Liver (tissue), 9 donors: Measurements from ENCODE around the gene DDN. TPM values are rescaled to one million over a fixed set of nuclear protein-coding genes. Genes with fewer than 3 reads are reported as not detected.
A peak's percentile ranks its signal among the peaks of the same experiment; 100 is the strongest.

Experiments
- DNase-seq: peaks from one replicate; pipeline ENCODE4 v3.0.0-alpha.2; 2017; ENCODE audit warnings: low spot score
- H3K27ac ChIP-seq, 2 donors: one replicate each; pipeline ENCODE4 v1.7.0; 2013; ENCODE audit warnings: inconsistent platforms in 2 of 2, low read length in 2 of 2, control low read depth in 1 of 2, low read depth in 1 of 2, mild to moderate bottlenecking in 1 of 2
- H3K27me3 ChIP-seq, 4 donors: one replicate each; pipeline versions ENCODE4 v1.6.1 to v1.7.0; 2013; ENCODE audit warnings: low read length in 3 of 4, inconsistent platforms in 1 of 4, mild to moderate bottlenecking in 1 of 4, moderate library complexity in 1 of 4; ENCODE audit not compliant: control insufficient read depth in 4 of 4, insufficient read depth in 4 of 4
- H3K36me3 ChIP-seq, 4 donors: one replicate each; pipeline versions ENCODE4 v1.6.1 to v1.7.0; 2013; ENCODE audit warnings: low read length in 3 of 4, mild to moderate bottlenecking in 3 of 4, low read depth in 1 of 4, moderate library complexity in 1 of 4; ENCODE audit not compliant: control insufficient read depth in 4 of 4, insufficient read depth in 3 of 4
- H3K4me1 ChIP-seq, 4 donors: one replicate each; pipeline versions ENCODE4 v1.6.1 to v1.7.0; 2013; ENCODE audit warnings: low read length in 3 of 4, mild to moderate bottlenecking in 3 of 4, moderate library complexity in 1 of 4; ENCODE audit not compliant: control insufficient read depth in 4 of 4, insufficient read depth in 4 of 4
- H3K4me3 ChIP-seq, 3 donors: one replicate each; pipeline versions ENCODE4 v1.6.1 to v1.7.0; 2013; ENCODE audit warnings: low read length in 3 of 3, control low read depth in 1 of 3, low read depth in 1 of 3, mild to moderate bottlenecking in 1 of 3
- H3K9ac ChIP-seq, 2 donors: one replicate each; pipeline ENCODE4 v1.7.0; 2013; ENCODE audit warnings: low read length in 2 of 2, mild to moderate bottlenecking in 2 of 2, moderate library complexity in 2 of 2, control low read depth in 1 of 2, low read depth in 1 of 2
- H3K9me3 ChIP-seq, 4 donors: one replicate each; pipeline versions ENCODE4 v1.6.1 to v1.7.0; 2013; ENCODE audit warnings: low read length in 3 of 4; ENCODE audit not compliant: control insufficient read depth in 4 of 4
- ATF3 ChIP-seq: IDR thresholded peaks from 2 replicates; pipeline ENCODE4 v1.6.1; 2016; ENCODE audit warnings: antibody characterized with exemption
- EGR1 ChIP-seq, 2 donors: IDR thresholded peaks; 2 replicates each; pipeline ENCODE4 v1.6.1; 2016 to 2018; ENCODE audit warnings: antibody characterized with exemption in 2 of 2, low read depth in 2 of 2
- FOXA1 ChIP-seq: IDR thresholded peaks from 2 replicates; pipeline ENCODE4 v1.6.1; 2016; ENCODE audit warnings: antibody characterized with exemption
- FOXA2 ChIP-seq: IDR thresholded peaks from 2 replicates; pipeline ENCODE4 v1.6.1; 2016; ENCODE audit warnings: antibody characterized with exemption
- GABPA ChIP-seq, 2 donors: IDR thresholded peaks in 1 of 2; conservative IDR thresholded peaks in 1 of 2; 2 replicates each; pipeline ENCODE4 v1.6.1; 2016; ENCODE audit warnings: antibody characterized with exemption in 2 of 2, mild to moderate bottlenecking in 1 of 2, moderate library complexity in 1 of 2
- HNF4A ChIP-seq, 2 donors: conservative IDR thresholded peaks; 2 replicates each; pipeline ENCODE4 v1.6.1; 2016; ENCODE audit warnings: antibody characterized with exemption in 2 of 2, mild to moderate bottlenecking in 2 of 2
- JUND ChIP-seq, 2 donors: IDR thresholded peaks; 2 replicates each; pipeline ENCODE4 v1.6.1; 2016; ENCODE audit warnings: antibody characterized with exemption in 2 of 2
- NR2F2 ChIP-seq: IDR thresholded peaks from 2 replicates; pipeline ENCODE4 v1.6.1; 2016; ENCODE audit warnings: antibody characterized with exemption
- RAD21 ChIP-seq, 2 donors: IDR thresholded peaks; 2 replicates each; pipeline ENCODE4 v1.6.1; 2016; ENCODE audit warnings: antibody characterized with exemption in 2 of 2, mild to moderate bottlenecking in 2 of 2
- REST ChIP-seq: IDR thresholded peaks from 2 replicates; pipeline ENCODE4 v1.6.1; 2016; ENCODE audit warnings: antibody characterized with exemption, mild to moderate bottlenecking
- RXRA ChIP-seq, 2 donors: IDR thresholded peaks; 2 replicates each; pipeline ENCODE4 v1.6.1; 2017 to 2018; ENCODE audit warnings: antibody characterized with exemption in 2 of 2, mild to moderate bottlenecking in 1 of 2
- SP1 ChIP-seq: IDR thresholded peaks from 2 replicates; pipeline ENCODE4 v1.6.1; 2018; ENCODE audit warnings: antibody characterized with exemption, mild to moderate bottlenecking
- TAF1 ChIP-seq: conservative IDR thresholded peaks from 2 replicates; pipeline ENCODE4 v1.6.1; 2016; ENCODE audit warnings: antibody characterized with exemption, mild to moderate bottlenecking
- YY1 ChIP-seq: IDR thresholded peaks from 2 replicates; pipeline ENCODE4 v1.6.1; 2016; ENCODE audit warnings: antibody characterized with exemption, mild to moderate bottlenecking
- ZBTB33 ChIP-seq: IDR thresholded peaks from 2 replicates; pipeline ENCODE4 v1.6.1; 2016; ENCODE audit warnings: antibody characterized with exemption
- WGBS: extraction: QIAGEN DNeasy Blood & Tissue Kit; methylation state at CpG from one replicate; pipeline ENCODE4 v1.1.7; 2013; 5-methylcytosine and 5-hydroxymethylcytosine counted together
- polyA plus RNA-seq, 2 donors: library from polyadenylated mRNA; stranded (reverse) in 1 of 2; unstranded in 1 of 2; fragments of 200-250 nt in 1 of 2; fragments of >200 nt in 1 of 2; fragmentation: Nextera tagmentation in 1 of 2; extraction: Ambion mirVana in 1 of 2; gene quantifications; one replicate each; pipeline versions ENCODE4 v1.2.1 to v1.2.3, GENCODE V29; 2013 to 2015
- total RNA-seq, 2 donors: library from RNA; depleted of rRNA; stranded (reverse); fragments of >200 nt; gene quantifications; one replicate each; pipeline ENCODE4 v1.2.3, GENCODE V29; 2014
- TF ChIP-seq, protein P1 (sequence below): IDR thresholded peaks from 2 replicates; pipeline ENCODE4 v1.6.1; 2016; ENCODE audit warnings: antibody characterized with exemption
- donor health status: healthy.
- donor health status: healthy.
- donor health status: healthy.
- donor health status: healthy.
- donor health status: healthy.

Gene DDN
- total and polyA plus RNA-seq, 4 donors, result 0.09 TPM; not detected in 3

GRCh38 chr12:48978291-48978740 is 20.9 kb downstream of the DDN start, which contains the start of gene WNT1:
Gene WNT1, plus strand, starts transcription at chr12:48978322. Its CDS starts 329 bp downstream, at chr12:48978651.
- 5% methylated on average over 45 of the region's 45 CpGs for WGBS
- Histone ChIP-seq H3K4me3 (peak within 1 kb of the TSS in 1 of 3 donors; percentile 10), H3K36me3 (no peaks in the 10 kb centered on the region), H3K27me3 (peaks cover 6 to 17% (median 13%) of the 10 kb centered on the region in 4 donors), H3K27ac (no peak within 1 kb of the TSS), H3K9ac (no peak within 1 kb of the TSS), H3K9me3 (no peaks in the 10 kb centered on the region), H3K4me1 (peaks cover 27 to 34% (median 30%) of the 10 kb centered on the region in 4 donors)
- TF ChIP-seq YY1 (no peak), GABPA (IDR thresholded peaks at IDR 0.05 in 1 of 2, conservative IDR thresholded peaks at IDR 0.05 in 1 of 2) (no peak), RXRA (IDR thresholded peaks at IDR 0.05) (no peak), EGR1 (IDR thresholded peaks at IDR 0.05; ENCODE audit: low read depth in 2 of 2) (no peak), FOXA1 (no peak), ATF3 (no peak), SP1 (no peak), ZBTB33 (no peak), NR2F2 (no peak), HNF4A (conservative IDR thresholded peaks at IDR 0.05) (no peak), JUND (IDR thresholded peaks at IDR 0.05) (no peak), REST (no peak), TAF1 (no peak), FOXA2 (no peak), RAD21 (IDR thresholded peaks at IDR 0.05) (no peak)
- TF ChIP-seq, protein P1, sequence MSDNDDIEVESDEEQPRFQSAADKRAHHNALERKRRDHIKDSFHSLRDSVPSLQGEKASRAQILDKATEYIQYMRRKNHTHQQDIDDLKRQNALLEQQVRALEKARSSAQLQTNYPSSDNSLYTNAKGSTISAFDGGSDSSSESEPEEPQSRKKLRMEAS, result no peak
- DNase-seq, result no peak
